Activated naive CD4-positive, alpha-beta T cell treated with anti-CD3 and anti-CD28 coated beads, Interleukin-2, amount 50 U/mL, for 72 hours (primary cell): ENCODE results near the gene DENND1B. TPM values are rescaled to one million over a fixed set of nuclear protein-coding genes. Genes with fewer than 3 reads are reported as not detected.
A peak's percentile ranks its signal among the peaks of the same experiment; 100 is the strongest.

Experiments used
- ATAC-seq, 2 donors: fragments of 150-1000 bp; cut with Tn5 transposase; 2 replicates each; pipeline ENCODE4 v1.10.0; 2021; ENCODE audit warnings: mild to moderate bottlenecking in 2 of 2, moderate library complexity in 2 of 2
- DNase-seq, 2 donors: peaks; one replicate each; pipeline ENCODE4 v3.0.0; 2021 to 2022; ENCODE audit warnings: low spot score in 2 of 2
- H3K27ac Mint-ChIP-seq, 2 donors: one replicate each; pipeline ENCODE4 v1.8.0; 2022; ENCODE audit warnings: mild to moderate bottlenecking in 2 of 2, mixed read lengths in 2 of 2
- H3K36me3 Mint-ChIP-seq, 2 donors: one replicate each; pipeline ENCODE4 v1.8.0; 2022; ENCODE audit warnings: mixed read lengths in 2 of 2
- H3K9me3 Mint-ChIP-seq, 2 donors: one replicate each; pipeline ENCODE4 v1.8.0; 2022; ENCODE audit warnings: mixed read lengths in 2 of 2
- total RNA-seq, 2 donors: library from RNA; stranded (reverse); gene quantifications; one replicate each; pipeline ENCODE4 v1.2.3, GENCODE V29; 2022

Gene DENND1B
- total RNA-seq, 2 donors from 2014 or later, result 9.3 to 21.3 TPM

GRCh38 chr1:197638316-197638715, 137.0 kb downstream of the DENND1B start:
- ATAC-seq (no peak), DNase-seq (no peak)
- Mint-ChIP-seq H3K9me3 (no peaks in the 10 kb centered on the region), H3K27ac (no peak overlapping the region), H3K36me3 (peaks cover 0 to 7% of the 10 kb centered on the region in 2 donors)

DNA sequence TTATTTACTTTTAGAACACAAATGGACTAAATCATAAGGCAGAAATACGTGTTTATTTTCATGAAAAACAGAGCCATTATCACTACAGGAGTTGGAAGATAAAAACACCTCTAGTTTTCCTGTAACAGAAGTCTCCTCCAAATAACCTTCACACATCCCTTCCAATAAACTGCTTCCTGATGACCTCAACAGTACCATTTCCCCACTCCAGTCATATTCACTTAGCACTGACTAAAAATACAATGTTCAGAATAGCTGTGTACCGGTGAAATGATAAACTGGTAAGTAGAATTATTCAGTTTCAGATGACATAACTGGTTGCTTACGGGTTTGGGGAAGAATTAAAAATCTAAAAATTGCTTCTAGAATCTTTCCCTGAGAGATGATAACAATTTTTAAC, 137.9 kb downstream of the DENND1B start:
- peaks cover 0 to 6% of the 10 kb centered on the region in 2 donors for H3K36me3 Mint-ChIP-seq
- H3K27ac Mint-ChIP-seq, result no peak overlapping the region
- ATAC-seq (no peak), DNase-seq (no peak)
- no peaks in the 10 kb centered on the region for H3K9me3 Mint-ChIP-seq

- ATAC-seq, result no peak
- no peak for DNase-seq
- H3K36me3 Mint-ChIP-seq, result peaks cover 7 to 13% of the 10 kb centered on the region in 2 donors
- H3K9me3 Mint-ChIP-seq, result peaks cover 0 to 3% of the 10 kb centered on the region in 2 donors
- no peak overlapping the region for H3K27ac Mint-ChIP-seq
Measured at GRCh38 chr1:197633447-197634078, 141.7 kb downstream of the DENND1B start.

- ATAC-seq (no peak), DNase-seq (no peak)
- Mint-ChIP-seq H3K36me3 (peaks cover 7 to 13% of the 10 kb centered on the region in 2 donors), H3K27ac (no peak overlapping the region), H3K9me3 (peaks cover 0 to 3% of the 10 kb centered on the region in 2 donors)
Measured at GRCh38 chr1:197632651-197633050, 142.6 kb downstream of the DENND1B start.

GRCh38 chr1:197632005-197632404, 143.3 kb downstream of the DENND1B start:
- ATAC-seq (no peak), DNase-seq (no peak)
- H3K9me3 Mint-ChIP-seq, result peaks cover 0 to 3% of the 10 kb centered on the region in 2 donors
- H3K27ac Mint-ChIP-seq, result no peak overlapping the region
- peaks cover 7 to 13% of the 10 kb centered on the region in 2 donors for H3K36me3 Mint-ChIP-seq

- peaks cover 7 to 14% of the 10 kb centered on the region in 2 donors for H3K36me3 Mint-ChIP-seq
- H3K27ac Mint-ChIP-seq, result no peak overlapping the region
- peaks cover 0 to 8% of the 10 kb centered on the region in 2 donors for H3K9me3 Mint-ChIP-seq
- ATAC-seq (no peak), DNase-seq (no peak)
Measured at GRCh38 chr1:197622371-197622770, 152.9 kb downstream of the DENND1B start.

DNA sequence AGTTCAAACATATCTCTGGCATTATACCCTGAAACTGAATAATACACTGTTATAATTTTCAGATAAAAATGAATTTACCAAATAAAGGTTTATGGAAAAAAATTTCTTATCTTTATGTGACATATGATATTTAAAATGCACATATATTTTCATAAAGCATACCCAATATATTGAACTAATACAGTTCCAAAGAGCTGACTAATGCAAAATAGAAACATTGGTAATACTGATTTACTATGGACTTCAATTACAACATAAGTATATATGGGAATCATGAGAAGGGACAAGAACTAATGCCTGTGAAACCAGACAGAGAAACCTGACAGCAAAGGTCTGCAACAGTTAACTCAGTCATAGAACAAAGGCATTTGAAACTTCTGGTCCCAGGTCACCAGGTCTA, 153.5 kb downstream of the DENND1B start:
- Mint-ChIP-seq H3K27ac (no peak overlapping the region), H3K36me3 (peaks cover 7 to 14% of the 10 kb centered on the region in 2 donors)

DNA sequence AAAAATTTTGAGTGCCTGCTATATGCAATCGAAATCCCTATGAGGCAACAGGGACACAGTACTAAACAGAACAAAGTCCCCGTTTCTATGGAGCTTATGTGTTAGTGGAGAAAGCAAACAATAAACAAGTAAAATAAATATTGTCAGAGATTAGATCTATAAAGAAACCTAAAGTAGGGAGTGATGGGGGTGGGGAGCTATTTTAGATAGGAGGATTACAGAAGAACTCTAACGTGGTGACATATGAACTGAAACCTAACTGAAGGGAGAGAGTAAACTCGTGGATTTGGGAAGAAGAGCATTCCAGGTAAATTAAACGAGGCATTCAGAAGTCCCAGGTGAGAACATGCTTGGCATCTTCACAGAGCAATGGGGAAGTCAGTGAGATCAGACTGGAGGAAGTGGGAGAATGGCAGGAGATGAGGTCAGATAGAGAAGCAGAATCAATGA, 154.5 kb downstream of the DENND1B start:
- Mint-ChIP-seq H3K36me3 (peaks cover 0 to 12% of the 10 kb centered on the region in 2 donors), H3K9me3 (peaks cover 0 to 3% of the 10 kb centered on the region in 2 donors), H3K27ac (peak overlapping the region in 1 of 2 donors; percentile 10)
- ATAC-seq (no peak), DNase-seq (no peak)

More for the DNA sequence above, 153.5 kb downstream of the DENND1B start:
- no peak for DNase-seq
- H3K9me3 Mint-ChIP-seq, result peaks cover 0 to 8% of the 10 kb centered on the region in 2 donors
- ATAC-seq, result no peak

GRCh38 chr1:197619008-197619640, 156.2 kb downstream of the DENND1B start:
- ATAC-seq (peak in 1 of 2 donors; percentile 26), DNase-seq (no peak)
- no peaks in the 10 kb centered on the region for H3K36me3 Mint-ChIP-seq
- H3K27ac Mint-ChIP-seq, result no peak overlapping the region
- no peaks in the 10 kb centered on the region for H3K9me3 Mint-ChIP-seq

DNA sequence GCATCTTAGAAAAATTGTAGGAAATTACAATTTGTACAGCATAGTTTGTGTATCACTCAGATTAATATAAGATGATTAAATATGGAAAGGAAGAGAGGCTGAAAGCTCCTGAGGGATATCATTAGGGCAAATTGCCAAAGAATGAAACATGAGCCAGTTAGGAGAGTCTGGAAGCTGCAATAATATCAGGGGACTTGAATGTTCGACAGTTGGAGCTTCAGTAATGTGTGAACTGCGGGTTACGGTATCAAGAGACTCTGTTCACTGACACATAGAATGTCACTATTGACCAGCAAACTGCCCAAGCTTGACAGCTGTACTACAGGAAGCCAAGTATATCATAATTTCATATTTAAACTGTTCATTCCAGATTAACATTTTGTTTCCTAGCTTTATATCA, 157.2 kb downstream of the DENND1B start:
- Mint-ChIP-seq H3K9me3 (no peaks in the 10 kb centered on the region), H3K36me3 (no peaks in the 10 kb centered on the region), H3K27ac (no peak overlapping the region)
- no peak for DNase-seq
- no peak for ATAC-seq

- Mint-ChIP-seq H3K27ac (no peak overlapping the region), H3K9me3 (no peaks in the 10 kb centered on the region), H3K36me3 (no peaks in the 10 kb centered on the region)
- DNase-seq (no peak), ATAC-seq (no peak)
Measured at GRCh38 chr1:197615693-197616011, 159.6 kb downstream of the DENND1B start.

GRCh38 chr1:197614916-197615692, 160.2 kb downstream of the DENND1B start:
- Mint-ChIP-seq H3K27ac (no peak overlapping the region), H3K9me3 (no peaks in the 10 kb centered on the region), H3K36me3 (no peaks in the 10 kb centered on the region)
- DNase-seq (no peak), ATAC-seq (peak in 1 of 2 donors; percentile 58)

DNA sequence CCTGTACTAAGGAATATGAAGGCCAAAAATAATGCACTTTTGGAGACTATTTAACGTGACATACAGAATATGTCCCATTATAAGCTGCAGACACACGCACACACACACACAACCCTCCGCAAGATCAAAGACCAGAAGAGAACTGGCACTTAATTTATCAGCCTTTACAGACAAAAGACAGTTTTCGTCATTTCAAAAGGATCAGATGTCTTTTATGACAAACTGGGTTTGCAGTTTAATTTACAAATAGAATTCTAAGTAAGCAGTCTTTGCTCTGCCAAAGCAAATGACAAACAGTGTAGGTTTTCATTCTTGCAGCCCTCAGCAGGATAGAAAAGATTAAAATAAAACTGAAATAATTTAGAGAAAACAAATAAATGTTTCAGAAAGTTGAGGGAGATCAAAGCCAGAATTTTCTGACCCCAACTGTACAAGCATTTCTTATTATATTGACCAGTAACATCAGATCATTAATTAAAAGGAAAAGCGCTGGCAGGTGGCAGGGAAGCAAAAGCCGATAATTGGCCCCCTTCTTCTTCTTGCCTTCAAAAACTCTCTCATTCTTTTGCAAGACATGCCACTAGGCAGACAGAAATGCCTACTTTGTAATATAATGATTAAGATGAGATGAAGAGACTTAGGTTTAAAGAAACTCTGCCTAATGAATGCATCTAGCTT, 169.0 kb downstream of the DENND1B start:
- no peak for ATAC-seq

GRCh38 chr1:197604302-197604701, 171.0 kb downstream of the DENND1B start:
- Mint-ChIP-seq H3K27ac (no peak overlapping the region), H3K36me3 (no peaks in the 10 kb centered on the region), H3K9me3 (no peaks in the 10 kb centered on the region)
- ATAC-seq (no peak), DNase-seq (no peak)

More for the DNA sequence above, 169.0 kb downstream of the DENND1B start:
- no peak overlapping the region for H3K27ac Mint-ChIP-seq
- no peak for DNase-seq
- no peaks in the 10 kb centered on the region for H3K36me3 Mint-ChIP-seq
- no peaks in the 10 kb centered on the region for H3K9me3 Mint-ChIP-seq

DNA sequence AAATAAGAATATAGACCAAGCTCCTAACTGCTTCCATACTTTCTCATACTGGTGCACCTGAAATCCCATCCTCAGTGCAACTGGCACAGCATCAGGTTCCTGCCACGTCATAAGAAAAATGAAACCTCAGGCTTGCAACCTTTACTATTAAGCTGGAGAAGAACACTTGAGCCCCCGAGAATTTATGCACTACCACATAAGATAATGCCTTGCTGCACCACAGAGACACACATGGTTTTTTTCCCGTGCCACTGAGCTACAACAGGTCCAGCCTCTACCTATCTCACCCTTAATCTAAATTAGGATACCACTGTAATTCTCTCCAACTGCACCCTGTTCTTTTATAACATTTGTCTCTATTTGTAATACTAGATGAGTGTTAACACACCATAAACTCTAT, 174.5 kb downstream of the DENND1B start:
- Mint-ChIP-seq H3K36me3 (no peaks in the 10 kb centered on the region), H3K9me3 (no peaks in the 10 kb centered on the region), H3K27ac (no peak overlapping the region)
- DNase-seq (no peak), ATAC-seq (no peak)

DNA sequence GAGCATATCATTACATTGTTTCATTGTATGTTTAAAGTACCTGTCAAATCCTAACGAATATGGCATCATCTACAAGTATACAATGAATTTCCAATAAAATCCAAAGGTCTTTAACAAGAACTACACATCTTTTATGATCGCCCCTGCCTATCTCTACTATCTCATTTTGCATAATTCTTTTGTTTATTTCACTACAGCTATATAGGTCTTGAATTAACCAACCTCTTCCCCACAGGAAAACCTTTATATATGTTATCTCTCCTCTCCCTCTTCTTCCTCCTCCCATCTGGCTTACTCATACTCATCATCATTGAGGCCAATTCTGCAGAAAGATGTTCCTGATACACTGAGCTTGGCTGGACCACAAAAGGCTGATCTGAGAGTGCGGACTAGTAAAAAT, 175.5 kb downstream of the DENND1B start:
- Mint-ChIP-seq H3K9me3 (no peaks in the 10 kb centered on the region), H3K27ac (no peak overlapping the region), H3K36me3 (no peaks in the 10 kb centered on the region)
- ATAC-seq, result no peak
- DNase-seq, result no peak

DNA sequence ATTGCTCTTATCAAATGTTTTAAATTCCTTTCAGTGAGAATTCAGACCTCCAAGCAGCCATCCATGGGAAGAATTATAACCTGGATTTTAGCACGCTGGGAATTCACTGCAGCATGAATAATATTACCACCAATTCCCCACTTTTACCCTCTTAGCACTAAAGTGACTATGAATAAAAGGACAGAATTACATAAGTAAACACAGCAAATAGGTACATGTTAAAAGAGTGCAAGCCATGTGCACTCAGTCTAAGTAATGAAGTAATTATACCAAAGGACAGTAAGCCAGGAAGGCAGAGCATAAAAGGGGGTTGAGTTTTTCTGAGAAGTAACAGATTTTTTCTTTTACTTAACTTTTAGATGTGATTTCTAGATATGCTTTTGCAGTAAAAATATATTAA, 176.3 kb downstream of the DENND1B start:
- no peak overlapping the region for H3K27ac Mint-ChIP-seq
- DNase-seq (no peak), ATAC-seq (no peak)
- no peaks in the 10 kb centered on the region for H3K36me3 Mint-ChIP-seq
- H3K9me3 Mint-ChIP-seq, result no peaks in the 10 kb centered on the region
